Activated CD4-positive, alpha-beta memory T cell treated with anti-CD3 and anti-CD28 coated beads for 36 hours (primary cell): ENCODE data around the gene KLF1. TPM values are rescaled to one million over a fixed set of nuclear protein-coding genes. Genes with fewer than 3 reads are reported as not detected.

Source experiments
- CTCF ChIA-PET: fragments of 350-600 bp; sonication (Branson Sonifier 250); formaldehyde crosslinking; loops from one replicate; lab custom pipeline; 2021; ENCODE audit warnings: antibody characterized with exemption, inconsistent platforms; lab: Charles Lee
- POLR2A ChIA-PET: fragments of 350-600 bp; sonication (Branson Sonifier 250); formaldehyde crosslinking; loops from one replicate; lab custom pipeline; 2021; ENCODE audit warnings: antibody characterized with exemption; lab: Charles Lee
- DNase-seq: peaks from one replicate; pipeline ENCODE4 v3.0.0-alpha.2; 2020
- H3K27ac Mint-ChIP-seq: one replicate; pipeline ENCODE4 v1.8.0; 2021; ENCODE audit warnings: mixed read lengths
- H3K27me3 Mint-ChIP-seq: one replicate; pipeline ENCODE4 v1.8.0; 2021; ENCODE audit warnings: mixed read lengths
- H3K36me3 Mint-ChIP-seq: one replicate; pipeline ENCODE4 v1.8.0; 2021; ENCODE audit warnings: mixed read lengths
- H3K4me1 Mint-ChIP-seq: one replicate; pipeline ENCODE4 v1.8.0; 2021; ENCODE audit warnings: low read depth, mixed read lengths
- H3K4me3 Mint-ChIP-seq: one replicate; pipeline ENCODE4 v1.8.0; 2021; ENCODE audit warnings: mild to moderate bottlenecking, mixed read lengths
- H3K9me3 Mint-ChIP-seq: one replicate; pipeline ENCODE4 v1.8.0; 2021; ENCODE audit warnings: mixed read lengths
- intact Hi-C: fragments of 100-400 bp; cut with micrococcal nuclease; formaldehyde crosslinking; loops from one replicate; pipeline ENCODE4 v1.15.1; 2023
- total RNA-seq, 2 experiments: library from RNA; stranded (reverse); gene quantifications; one replicate each; pipeline ENCODE4 v1.2.3, GENCODE V29; 2021

The KLF1 gene
- total RNA-seq, 2 experiments from 2014 or later = 0.12 to 0.19 TPM

GRCh38 chr19:12880551-12881171 lies 6.3 kb downstream of the KLF1 start:
- POLR2A ChIA-PET = interaction anchor here (0.8 kb wide), 1 partner anchor 10 kb away, joined by 3 read pairs; the partner anchor contains the start of gene GCDH
- Mint-ChIP-seq H3K36me3 (peaks cover 12% of the 10 kb centered on the region), H3K9me3 (peaks cover 9% of the 10 kb centered on the region), H3K4me3 (peak overlapping the region; percentile 89), H3K27me3 (no peaks in the 10 kb centered on the region), H3K27ac (peak overlapping the region; percentile 66), H3K4me1 (peaks cover 23% of the 10 kb centered on the region)
- DNase-seq = peak; percentile 30
- CTCF ChIA-PET = interaction anchor here (0.5 to 2.1 kb wide), 4 partner anchors 10 to 120 kb away, joined by 3 to 13 read pairs (median 6); partner anchors contain the start of gene GCDH
- intact Hi-C loops = no loop called here

GRCh38 chr19:12875086-12875485 lies 11.9 kb downstream of the KLF1 start:
- peaks cover 31% of the 10 kb centered on the region for H3K36me3 Mint-ChIP-seq
- H3K27ac Mint-ChIP-seq = no peak overlapping the region
- H3K4me3 Mint-ChIP-seq = no peak overlapping the region
- DNase-seq = no peak
- ChIA-PET POLR2A (no interaction called here), CTCF (interaction anchor here (0.8 to 1.1 kb wide), 2 partner anchors 10 to 114 kb away, joined by 3 read pairs; no protein-coding TSS in a partner anchor)
- H3K4me1 Mint-ChIP-seq = peaks cover 9% of the 10 kb centered on the region
- intact Hi-C loops = no loop called here
- peaks cover 6% of the 10 kb centered on the region for H3K9me3 Mint-ChIP-seq
- H3K27me3 Mint-ChIP-seq = no peaks in the 10 kb centered on the region

GRCh38 chr19:12873891-12874745 lies 12.9 kb downstream of the KLF1 start:
- peaks cover 29% of the 10 kb centered on the region for H3K36me3 Mint-ChIP-seq
- intact Hi-C loops = no loop called here
- no peak for DNase-seq
- H3K27me3 Mint-ChIP-seq = no peaks in the 10 kb centered on the region
- POLR2A ChIA-PET = interaction anchor here (1.1 to 1.6 kb wide), 3 partner anchors 11 to 40 kb away, joined by 5 to 6 read pairs (median 5); partner anchors contain the start of genes GCDH and RTBDN
- H3K4me1 Mint-ChIP-seq = peaks cover 5% of the 10 kb centered on the region
- CTCF ChIA-PET = interaction anchor here (0.8 to 1.9 kb wide), 3 partner anchors 11 to 26 kb away, joined by 3 to 10 read pairs (median 8); no protein-coding TSS in a partner anchor
- H3K4me3 Mint-ChIP-seq = no peak overlapping the region
- no peak overlapping the region for H3K27ac Mint-ChIP-seq
- H3K9me3 Mint-ChIP-seq = peaks cover 6% of the 10 kb centered on the region

GRCh38 chr19:12872941-12873890 lies 13.8 kb downstream of the KLF1 start:
- POLR2A ChIA-PET = interaction anchor here (0.8 to 1.6 kb wide), 4 partner anchors 9 to 39 kb away, joined by 3 to 6 read pairs (median 5); partner anchors contain the start of genes GCDH and RTBDN
- H3K36me3 Mint-ChIP-seq = peaks cover 25% of the 10 kb centered on the region
- CTCF ChIA-PET = interaction anchor here (0.8 to 1.9 kb wide), 5 partner anchors 9 to 116 kb away, joined by 3 to 10 read pairs (median 6); no protein-coding TSS in a partner anchor
- peaks cover 6% of the 10 kb centered on the region for H3K9me3 Mint-ChIP-seq
- intact Hi-C loops = no loop called here
- no peak overlapping the region for H3K27ac Mint-ChIP-seq
- peaks cover 5% of the 10 kb centered on the region for H3K4me1 Mint-ChIP-seq
- H3K4me3 Mint-ChIP-seq = peak overlapping the region; percentile 35
- peaks cover 2% of the 10 kb centered on the region for H3K27me3 Mint-ChIP-seq
- peak; percentile 81 for DNase-seq

- Mint-ChIP-seq H3K27me3 (peaks cover 2% of the 10 kb centered on the region), H3K9me3 (peaks cover 6% of the 10 kb centered on the region), H3K36me3 (peaks cover 21% of the 10 kb centered on the region), H3K4me3 (no peak overlapping the region), H3K4me1 (peaks cover 5% of the 10 kb centered on the region), H3K27ac (no peak overlapping the region)
- intact Hi-C loops = no loop called here
- ChIA-PET POLR2A (interaction anchor here (0.8 to 1.6 kb wide), 2 partner anchors 10 to 19 kb away, joined by 3 to 6 read pairs; partner anchors contain the start of gene GCDH), CTCF (interaction anchor here (1.2 to 1.9 kb wide), 3 partner anchors 8 to 25 kb away, joined by 4 to 10 read pairs (median 8); no protein-coding TSS in a partner anchor)
- no peak for DNase-seq
Measured at GRCh38 chr19:12872255-12872654, 14.7 kb downstream of the KLF1 start.

GRCh38 chr19:12871681-12872080 lies 15.3 kb downstream of the KLF1 start:
- Mint-ChIP-seq H3K4me1 (peaks cover 9% of the 10 kb centered on the region), H3K27me3 (peaks cover 6% of the 10 kb centered on the region), H3K27ac (no peak overlapping the region), H3K36me3 (peaks cover 21% of the 10 kb centered on the region), H3K9me3 (peaks cover 6% of the 10 kb centered on the region), H3K4me3 (no peak overlapping the region)
- DNase-seq = no peak
- POLR2A ChIA-PET = interaction anchor here (0.5 kb wide), 1 partner anchor 258 kb away, joined by 3 read pairs; no protein-coding TSS in a partner anchor
- intact Hi-C loops = no loop called here
- CTCF ChIA-PET = no interaction called here

GRCh38 chr19:12868540-12869112 lies 18.4 kb downstream of the KLF1 start:
- POLR2A ChIA-PET = no interaction called here
- Mint-ChIP-seq H3K9me3 (peaks cover 6% of the 10 kb centered on the region), H3K27me3 (peaks cover 12% of the 10 kb centered on the region), H3K4me3 (no peak overlapping the region), H3K4me1 (peaks cover 12% of the 10 kb centered on the region), H3K27ac (no peak overlapping the region), H3K36me3 (peaks cover 16% of the 10 kb centered on the region)
- intact Hi-C loops = no loop called here
- DNase-seq = peak; percentile 30
- CTCF ChIA-PET = interaction anchor here (1.0 kb wide), 1 partner anchor 97 kb away, joined by 3 read pairs; no protein-coding TSS in a partner anchor

GRCh38 chr19:12867120-12868099 lies 19.6 kb downstream of the KLF1 start:
- H3K36me3 Mint-ChIP-seq = peaks cover 7% of the 10 kb centered on the region
- H3K4me1 Mint-ChIP-seq = peaks cover 9% of the 10 kb centered on the region
- peak; percentile 76 for DNase-seq
- intact Hi-C loops = no loop called here
- H3K9me3 Mint-ChIP-seq = no peaks in the 10 kb centered on the region
- CTCF ChIA-PET = interaction anchor here (0.7 kb wide), 1 partner anchor 20 kb away, joined by 3 read pairs; no protein-coding TSS in a partner anchor
- H3K4me3 Mint-ChIP-seq = peak overlapping the region; percentile 29
- H3K27ac Mint-ChIP-seq = no peak overlapping the region
- POLR2A ChIA-PET = interaction anchor here (0.6 kb wide), 1 partner anchor 90 kb away, joined by 3 read pairs; no protein-coding TSS in a partner anchor
- H3K27me3 Mint-ChIP-seq = peaks cover 12% of the 10 kb centered on the region

- Mint-ChIP-seq H3K27ac (no peak overlapping the region), H3K4me3 (no peak overlapping the region), H3K9me3 (no peaks in the 10 kb centered on the region), H3K27me3 (peaks cover 12% of the 10 kb centered on the region), H3K36me3 (no peaks in the 10 kb centered on the region), H3K4me1 (peaks cover 7% of the 10 kb centered on the region)
- DNase-seq = no peak
- ChIA-PET CTCF (interaction anchor here (0.6 to 0.8 kb wide), 2 partner anchors 109 to 879 kb away, joined by 3 to 4 read pairs; no protein-coding TSS in a partner anchor), POLR2A (interaction anchor here (0.6 kb wide), 1 partner anchor 91 kb away, joined by 3 read pairs; no protein-coding TSS in a partner anchor)
- intact Hi-C loops = no loop called here
Measured at GRCh38 chr19:12866416-12867119, 20.4 kb downstream of the KLF1 start.
